SK-N-MC (cell line): ENCODE measurements around the gene AAK1.

Source experiments
- EZH2 ChIP-seq: fragments of 200-600 bp; sonication (generic); IDR thresholded peaks from one replicate; pipeline ENCODE4 v1.6.1; 2017; ENCODE audit warnings: antibody characterized with exemption
- FOXP2 ChIP-seq: optimal IDR thresholded peaks from 2 replicates; pipeline ENCODE3; 2011; ENCODE audit warnings: mild to moderate bottlenecking, moderate library complexity; ENCODE audit not compliant: insufficient read depth; ENCODE audit errors: extremely low read length, control extremely low read depth
- POLR2AphosphoS5 ChIP-seq: IDR thresholded peaks from 2 replicates; pipeline ENCODE4 v1.6.1; 2012; ENCODE audit warnings: mild to moderate bottlenecking, low read depth, low read length, borderline replicate concordance

DNA sequence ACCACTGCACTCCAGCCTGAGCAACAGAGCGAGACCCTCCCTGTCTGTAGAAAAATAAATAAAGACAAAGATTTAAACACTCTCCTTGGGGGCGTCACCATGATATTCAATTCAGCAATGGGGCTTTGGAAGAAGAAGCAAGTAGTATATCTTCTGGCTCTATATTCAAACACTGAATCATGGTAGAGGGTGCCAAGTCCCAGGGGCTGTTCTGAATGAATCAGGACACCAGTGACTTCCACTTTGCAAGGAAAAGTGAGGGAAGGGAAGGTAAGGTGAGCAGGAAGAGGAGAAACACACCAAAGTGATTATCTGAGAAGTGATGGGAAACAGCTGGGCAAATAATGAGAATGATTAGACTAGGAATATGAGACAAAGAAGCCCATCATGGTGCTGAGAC is 80.5 kb downstream of the AAK1 start:
- TF ChIP-seq POLR2AphosphoS5, result no peak
- no peak for TF ChIP-seq EZH2
- TF ChIP-seq FOXP2, result no peak
